Upper lobe of left lung (tissue), 6 donors: Measurements from ENCODE around the gene MIEF2. TPM values are rescaled to one million over a fixed set of nuclear protein-coding genes. Genes with fewer than 3 reads are reported as not detected.

Source experiments
- ATAC-seq, 2 donors: fragments of 200-7000 bp; cut with Tn5 transposase; one replicate each; pipeline ENCODE4 v1.9.1; 2022; ENCODE audit warnings: mild to moderate bottlenecking in 2 of 2, moderate library complexity in 2 of 2; ENCODE audit not compliant: low FRiP score in 2 of 2
- DNase-seq, 2 donors: peaks; one replicate each; pipeline ENCODE4 v3.0.0-alpha.2; 2019 to 2020
- H3K27ac ChIP-seq, 4 donors: fragments of 200-600 bp; sonication (generic); one replicate each; pipeline ENCODE4 v1.5.1; 2016 to 2019
- H3K27me3 ChIP-seq, 4 donors: fragments of 200-600 bp; sonication (generic); one replicate each; pipeline ENCODE4 v1.5.1; 2017 to 2019
- H3K36me3 ChIP-seq, 4 donors: fragments of 200-600 bp; sonication (generic); one replicate each; pipeline ENCODE4 v1.5.1; 2016 to 2019
- H3K4me1 ChIP-seq, 4 donors: fragments of 200-600 bp; sonication (generic); one replicate each; pipeline ENCODE4 v1.5.1; 2018 to 2019
- H3K4me3 ChIP-seq, 4 donors: fragments of 200-600 bp; sonication (generic); one replicate each; pipeline ENCODE4 v1.5.1; 2017 to 2019; ENCODE audit warnings: mild to moderate bottlenecking in 2 of 4, moderate library complexity in 1 of 4
- H3K9me3 ChIP-seq, 4 donors: fragments of 200-600 bp; sonication (generic); one replicate each; pipeline ENCODE4 v1.5.1; 2018 to 2019
- CTCF ChIP-seq, 6 experiments: fragments of 450-650 bp in 4 of 6; fragments of 200-600 bp in 2 of 6; sonication (generic) in 2 of 6; IDR thresholded peaks; one replicate each; pipeline ENCODE4 v1.5.1; 2016 to 2019; ENCODE audit warnings: antibody characterized with exemption in 6 of 6
- EP300 ChIP-seq, 4 donors: sonication (generic); formaldehyde crosslinking; IDR thresholded peaks; one replicate each; pipeline ENCODE4 v1.5.1; 2017; ENCODE audit warnings: antibody characterized with exemption in 4 of 4, control low read depth in 2 of 4
- POLR2A ChIP-seq, 4 donors: fragments of 450-650 bp; IDR thresholded peaks; one replicate each; pipeline ENCODE4 v1.5.1; 2016 to 2017; ENCODE audit warnings: antibody characterized with exemption in 4 of 4, mild to moderate bottlenecking in 2 of 4
- POLR2AphosphoS5 ChIP-seq, 2 donors: sonication (generic); formaldehyde crosslinking; IDR thresholded peaks; one replicate each; pipeline ENCODE4 v1.5.1; 2017; ENCODE audit warnings: antibody characterized with exemption in 2 of 2
- WGBS, 2 donors: methylation state at CpG; one replicate each; pipeline ENCODE4 v1.1.5; 2017 to 2018; 5-methylcytosine and 5-hydroxymethylcytosine counted together
- total RNA-seq, 6 donors: library from RNA; depleted of rRNA in 4 of 6; stranded (reverse); fragments of >200 nt in 4 of 6; gene quantifications; one replicate each; pipeline versions ENCODE4 v1.1.0 to v1.2.1, GENCODE V29; 2016 to 2021
- donor health status: DM: no; HTN: no; CAD: no; lungs with moderate emphysema.
- donor health status: DM: no; HTN: yes; CAD: no; lungs with severe emphysema.

The MIEF2 gene
- total RNA-seq, 6 donors from 2014 or later, result 17.2 to 79.3 (median 31.8) TPM

- H3K4me3 ChIP-seq, result no peak overlapping the region
- peak in 1 of 2 donors; percentile 82 for DNase-seq
- H3K27me3 ChIP-seq, result no peaks in the 10 kb centered on the region
- no peak overlapping the region for H3K27ac ChIP-seq
- peaks cover 25 to 34% (median 28%) of the 10 kb centered on the region in 4 donors for H3K4me1 ChIP-seq
- no peaks in the 10 kb centered on the region for H3K9me3 ChIP-seq
- no peak for ATAC-seq
- TF ChIP-seq POLR2AphosphoS5 (IDR thresholded peaks at IDR 0.05), result no peak
- TF ChIP-seq EP300 (IDR thresholded peaks at IDR 0.05), result no peak
- TF ChIP-seq CTCF (IDR thresholded peaks at IDR 0.05), result no peak
- TF ChIP-seq POLR2A (IDR thresholded peaks at IDR 0.05), result no peak
- H3K36me3 ChIP-seq, result peaks cover 13 to 33% (median 24%) of the 10 kb centered on the region in 4 donors
- WGBS, 2 donors, result 95 to 96% methylated on average over 18 to 19 of the region's 50 CpGs
Observed at GRCh38 chr17:18263885-18264682, 3.6 kb downstream of the MIEF2 start.

GRCh38 chr17:18267366-18267765 is 6.9 kb downstream of the MIEF2 start:
- DNase-seq (no peak), ATAC-seq (no peak)
- TF ChIP-seq POLR2AphosphoS5 (IDR thresholded peaks at IDR 0.05) (no peak), POLR2A (IDR thresholded peaks at IDR 0.05) (no peak), CTCF (IDR thresholded peaks at IDR 0.05) (no peak), EP300 (IDR thresholded peaks at IDR 0.05) (no peak)
- no peaks in the 10 kb centered on the region for H3K27me3 ChIP-seq
- peaks cover 13 to 40% (median 26%) of the 10 kb centered on the region in 4 donors for H3K36me3 ChIP-seq
- WGBS, 2 donors, result 77 to 84% methylated on average over 10 of the region's 10 CpGs
- H3K4me1 ChIP-seq, result peaks cover under 1 to 6% (median 4%) of the 10 kb centered on the region in 4 donors
- H3K9me3 ChIP-seq, result no peaks in the 10 kb centered on the region
- no peak overlapping the region for H3K27ac ChIP-seq
- H3K4me3 ChIP-seq, result no peak overlapping the region

GRCh38 chr17:18267927-18268711 is 7.7 kb downstream of the MIEF2 start:
- ATAC-seq, result peak in 1 of 2 donors; percentile 33
- DNase-seq, result no peak
- Histone ChIP-seq H3K27ac (no peak overlapping the region), H3K27me3 (no peaks in the 10 kb centered on the region), H3K4me3 (no peak overlapping the region), H3K9me3 (no peaks in the 10 kb centered on the region), H3K4me1 (no peaks in the 10 kb centered on the region), H3K36me3 (peaks cover 13 to 39% (median 27%) of the 10 kb centered on the region in 4 donors)
- WGBS, 2 donors, result 52 to 80% methylated on average over 7 to 14 of the region's 14 CpGs
- no peak for TF ChIP-seq POLR2A (IDR thresholded peaks at IDR 0.05)
- TF ChIP-seq CTCF (IDR thresholded peaks at IDR 0.05), result no peak
- TF ChIP-seq EP300 (IDR thresholded peaks at IDR 0.05), result no peak
- no peak for TF ChIP-seq POLR2AphosphoS5 (IDR thresholded peaks at IDR 0.05)

GRCh38 chr17:18270046-18270931 is 9.8 kb downstream of the MIEF2 start:
- H3K4me1 ChIP-seq, result no peaks in the 10 kb centered on the region
- peaks cover 7 to 37% (median 22%) of the 10 kb centered on the region in 4 donors for H3K36me3 ChIP-seq
- no peak overlapping the region for H3K4me3 ChIP-seq
- TF ChIP-seq POLR2A (IDR thresholded peaks at IDR 0.05), result no peak
- no peak for TF ChIP-seq EP300 (IDR thresholded peaks at IDR 0.05)
- no peak for TF ChIP-seq POLR2AphosphoS5 (IDR thresholded peaks at IDR 0.05)
- no peak for TF ChIP-seq CTCF (IDR thresholded peaks at IDR 0.05)
- H3K27me3 ChIP-seq, result no peaks in the 10 kb centered on the region
- 87 to 88% methylated on average over 10 to 14 of the region's 14 CpGs for WGBS, 2 donors
- no peaks in the 10 kb centered on the region for H3K9me3 ChIP-seq
- DNase-seq, result no peak
- no peak overlapping the region for H3K27ac ChIP-seq
- ATAC-seq, result no peak
